ENCODE results near the gene RITA1.
"Not testable (repeated sequence)": the region's sequence is repeated elsewhere in the genome, so short reads cannot be mapped to it uniquely, and the experiment has no call there.

The RITA1 gene

DNA sequence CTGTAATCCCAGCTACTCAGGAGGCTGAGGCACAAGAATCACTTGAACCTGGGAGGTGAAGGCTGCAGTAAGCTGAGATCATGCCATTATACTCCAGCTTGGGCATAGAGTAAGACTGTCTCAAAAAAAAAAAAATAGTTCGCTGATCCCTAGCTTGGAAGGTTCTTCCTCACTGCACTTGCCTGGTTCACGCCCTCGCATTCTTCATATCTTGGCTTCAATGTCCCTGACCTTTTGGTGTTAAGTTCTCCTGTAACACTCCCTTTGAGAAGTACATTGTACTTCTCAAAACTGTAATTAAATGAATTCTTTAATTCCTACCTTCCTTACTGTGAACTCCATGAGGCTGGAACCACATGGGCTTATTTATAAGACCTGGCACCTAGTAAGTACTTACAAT lies 19.3 kb downstream of the RITA1 start:
- no peak for DNase-seq

DNA sequence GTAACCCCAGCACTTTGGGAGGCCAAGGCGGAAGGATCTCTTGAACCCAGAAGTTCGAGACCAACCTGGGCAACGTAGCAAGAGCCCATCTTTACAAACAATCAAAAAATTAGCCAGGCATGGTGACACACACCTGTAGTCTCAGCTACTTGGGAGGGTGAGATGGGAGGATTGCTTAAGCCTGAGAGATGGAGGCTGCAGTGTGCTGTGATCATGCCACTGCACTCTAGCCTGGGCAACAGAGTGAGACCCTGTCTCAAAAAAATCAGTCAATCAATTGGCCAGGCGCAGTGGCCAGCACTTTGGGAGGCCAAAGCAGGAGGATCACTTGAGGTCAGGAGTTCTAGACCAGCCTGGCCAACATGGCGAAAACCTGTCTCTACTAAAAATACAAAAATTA lies 21.3 kb downstream of the RITA1 start:
- not testable (repeated sequence) for DNase-seq

DNA sequence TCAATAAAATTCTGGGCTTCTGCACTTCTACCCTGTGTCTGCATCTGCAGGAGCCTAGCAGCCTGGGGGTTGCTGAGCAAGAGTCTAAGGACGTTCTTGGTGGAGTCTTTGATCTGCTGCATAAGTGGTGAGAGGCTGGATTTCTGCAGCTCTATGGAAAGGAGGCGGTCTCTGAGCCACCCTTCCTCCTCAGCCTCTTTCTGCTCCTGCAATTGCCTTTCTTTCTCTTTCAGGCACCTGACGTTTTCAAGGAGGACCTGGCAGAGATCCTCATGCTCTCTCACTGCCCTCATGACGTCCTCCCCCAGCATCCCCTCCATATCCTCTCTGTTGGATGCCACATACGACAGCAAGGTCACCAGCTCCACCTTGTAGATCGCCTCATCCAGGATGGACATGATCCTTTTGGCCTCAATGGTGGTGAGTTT lies 22.1 kb downstream of the RITA1 start:
- no peak for DNase-seq

DNA sequence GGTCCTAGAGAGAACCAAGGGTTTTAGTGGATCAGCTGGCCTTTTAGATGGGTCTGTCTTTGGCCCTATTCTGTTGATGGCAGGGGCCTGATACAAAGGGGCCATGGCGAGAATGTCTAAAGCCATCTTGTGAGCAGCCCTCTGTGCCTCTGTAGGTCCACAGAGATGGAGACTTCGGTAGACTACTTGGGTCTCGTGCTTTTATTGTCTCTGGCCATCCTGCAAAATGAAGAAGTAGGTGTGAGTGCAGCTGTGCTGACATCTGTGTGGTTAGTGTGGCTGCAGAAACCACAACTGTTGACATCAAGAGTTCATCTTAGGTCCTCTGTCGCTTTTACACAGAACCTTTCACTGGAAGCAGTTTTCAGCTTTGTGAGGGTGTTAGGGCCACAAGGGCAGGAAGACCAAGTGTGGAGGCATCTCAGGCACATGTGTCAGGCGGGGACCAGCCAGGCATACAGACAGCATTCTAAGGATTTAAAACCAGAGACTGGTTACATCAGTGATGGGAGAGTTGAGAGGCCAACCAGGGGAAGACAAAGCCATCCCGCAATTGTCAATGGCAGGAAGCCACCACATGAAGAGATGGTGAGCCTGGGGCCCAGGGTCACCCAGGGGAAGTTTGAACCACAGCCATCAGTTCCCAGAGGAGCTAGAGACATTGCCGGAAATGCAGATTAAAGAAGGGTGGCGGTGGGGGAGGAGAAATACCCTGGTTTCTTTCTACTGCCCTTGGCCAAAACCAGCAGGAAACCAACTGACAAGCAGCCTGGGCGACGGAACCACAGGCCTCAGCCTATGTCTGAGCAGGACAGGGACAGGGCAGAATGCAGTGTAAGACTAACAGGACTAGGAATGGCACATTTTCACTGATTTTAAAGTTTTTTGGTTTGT lies 22.8 kb downstream of the RITA1 start:
- peak; percentile 68 for DNase-seq

DNA sequence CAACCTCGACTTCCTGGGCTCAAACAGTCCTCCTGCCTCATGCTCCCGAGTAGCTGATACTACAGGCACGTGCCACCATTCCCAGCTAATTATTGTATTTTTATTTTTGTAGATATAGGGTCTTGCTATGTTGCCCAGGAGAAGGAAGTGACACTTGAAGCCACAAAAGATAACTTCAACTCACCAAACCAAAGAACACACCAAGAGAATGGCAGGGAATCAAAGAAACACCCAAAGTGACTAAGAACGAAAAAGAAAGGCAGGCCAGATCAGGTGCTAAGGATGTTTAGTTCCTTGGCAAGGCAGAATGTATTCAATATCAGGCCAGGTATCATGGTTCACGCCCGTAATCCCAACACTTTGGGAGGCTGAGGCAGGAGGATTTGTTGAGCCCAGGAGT lies 25.6 kb downstream of the RITA1 start:
- no peak for DNase-seq

DNA sequence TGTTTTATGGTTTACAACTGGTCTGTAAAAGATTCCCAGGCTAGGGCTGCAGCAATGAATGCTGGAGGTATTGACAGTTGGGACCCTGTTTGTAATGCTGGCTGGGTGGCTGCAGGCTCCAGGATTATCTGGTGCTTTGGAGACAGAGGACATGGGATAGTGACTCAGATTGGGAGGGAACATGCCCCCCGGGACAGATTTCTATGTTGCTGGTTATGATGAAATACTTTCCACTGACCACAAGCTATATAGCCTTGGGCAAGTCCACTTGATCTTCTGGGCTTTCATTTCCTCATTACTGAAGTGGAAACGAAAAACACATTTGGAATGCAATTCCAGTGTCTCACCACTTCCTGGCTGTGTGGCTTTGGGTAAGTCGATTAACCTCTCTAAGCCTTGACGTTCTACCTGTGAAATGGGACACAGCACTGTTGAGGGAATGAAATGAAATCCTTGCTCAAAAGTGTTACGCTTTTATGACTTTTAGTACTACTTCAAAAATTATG lies 29.4 kb downstream of the RITA1 start:
- DNase-seq: no peak

DNA sequence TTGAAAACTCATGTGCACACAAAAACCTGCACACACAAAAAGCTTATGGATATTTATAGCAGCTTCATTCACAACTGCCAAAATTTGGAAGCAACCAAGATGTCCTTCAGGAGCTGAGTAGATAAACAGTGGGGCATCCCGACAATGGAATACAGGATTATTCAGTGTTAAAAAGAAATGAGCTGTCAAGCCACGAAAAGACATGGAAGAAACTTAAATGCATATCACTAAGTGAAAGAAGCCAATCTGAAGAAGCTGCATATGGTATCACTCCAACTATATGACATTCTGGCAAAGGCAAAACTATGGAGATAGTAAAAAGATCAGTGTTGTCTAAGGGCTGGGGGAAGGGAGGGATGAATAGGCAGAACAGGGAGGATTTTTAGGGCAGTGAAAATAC lies 30.5 kb downstream of the RITA1 start:
- DNase-seq: no peak

DNA sequence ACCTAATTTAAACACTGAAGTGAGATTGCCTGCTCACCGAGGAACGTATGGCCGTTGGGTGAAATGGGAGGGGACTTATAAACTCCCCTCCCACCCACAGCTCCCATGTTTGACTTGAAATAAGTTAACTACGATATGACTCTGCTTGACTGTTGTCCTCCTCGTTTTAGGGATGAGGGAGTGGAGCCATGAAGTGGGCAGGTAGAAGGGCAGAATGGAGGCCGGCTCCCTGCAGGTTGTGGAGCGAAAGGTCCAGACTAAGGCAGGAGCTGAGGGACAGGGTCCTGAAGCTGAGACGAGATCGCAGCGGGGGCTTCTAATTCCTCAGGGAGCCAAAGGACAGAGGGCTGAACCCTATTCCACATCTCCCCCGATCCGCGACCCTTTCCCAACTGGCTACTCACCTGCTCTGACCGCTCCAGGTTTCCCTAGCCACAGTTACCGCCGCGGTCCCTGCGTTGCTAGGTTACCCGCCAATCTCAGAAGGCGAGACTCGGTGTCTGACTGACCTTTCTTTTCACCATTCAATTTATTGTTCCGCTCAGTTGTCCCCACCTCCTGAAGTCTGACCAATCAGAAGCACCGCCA lies 35.2 kb downstream of the RITA1 start:
- DNase-seq: no peak

DNA sequence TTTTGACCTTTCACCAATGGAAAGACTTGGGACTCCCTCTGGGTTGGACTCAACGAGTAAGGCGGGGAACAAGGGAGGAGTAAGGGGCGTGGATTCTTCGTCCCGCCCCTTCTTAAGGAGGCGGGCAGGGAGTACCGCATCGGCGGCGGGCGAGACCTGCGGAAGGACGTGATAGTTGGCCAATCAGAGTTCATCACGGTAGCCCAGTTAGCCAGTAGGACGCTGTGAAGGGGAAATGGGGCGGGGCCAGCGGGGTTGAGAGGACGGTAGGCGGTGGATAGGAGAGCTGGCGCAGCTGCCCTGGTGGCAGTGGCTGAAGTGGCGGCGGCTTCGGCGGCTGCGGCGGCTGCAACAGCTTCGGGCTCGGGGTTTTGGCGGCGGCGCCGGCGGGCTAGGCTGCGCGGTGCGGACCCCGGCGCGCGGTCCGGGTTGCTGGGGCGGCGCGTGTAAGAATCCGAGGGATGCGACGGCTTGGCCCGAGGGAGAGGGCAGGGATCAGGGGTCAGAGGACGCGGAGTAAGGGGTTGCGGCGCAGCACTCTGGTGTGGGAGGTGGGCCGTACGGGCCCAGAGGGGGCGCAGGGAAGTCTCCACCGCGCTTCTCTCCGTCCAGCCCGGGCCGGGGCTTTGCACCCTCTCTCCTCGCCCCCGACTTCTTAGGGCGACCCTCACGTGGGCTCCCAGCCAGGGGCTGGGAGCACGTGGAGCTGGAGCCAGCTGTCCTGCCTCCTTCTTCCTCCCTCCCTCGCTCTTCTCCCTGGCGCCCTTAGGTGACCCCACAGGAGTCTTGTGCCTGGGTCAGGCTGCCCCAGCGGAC lies 35.9 kb downstream of the RITA1 start, which contains the start of gene TPCN1:
Gene TPCN1, plus strand, starts transcription at position 284 of the 816 bp plus-strand sequence. CDS start 5,389 bp downstream, outside the sequence.
- DNase-seq: peak; percentile 100

DNA sequence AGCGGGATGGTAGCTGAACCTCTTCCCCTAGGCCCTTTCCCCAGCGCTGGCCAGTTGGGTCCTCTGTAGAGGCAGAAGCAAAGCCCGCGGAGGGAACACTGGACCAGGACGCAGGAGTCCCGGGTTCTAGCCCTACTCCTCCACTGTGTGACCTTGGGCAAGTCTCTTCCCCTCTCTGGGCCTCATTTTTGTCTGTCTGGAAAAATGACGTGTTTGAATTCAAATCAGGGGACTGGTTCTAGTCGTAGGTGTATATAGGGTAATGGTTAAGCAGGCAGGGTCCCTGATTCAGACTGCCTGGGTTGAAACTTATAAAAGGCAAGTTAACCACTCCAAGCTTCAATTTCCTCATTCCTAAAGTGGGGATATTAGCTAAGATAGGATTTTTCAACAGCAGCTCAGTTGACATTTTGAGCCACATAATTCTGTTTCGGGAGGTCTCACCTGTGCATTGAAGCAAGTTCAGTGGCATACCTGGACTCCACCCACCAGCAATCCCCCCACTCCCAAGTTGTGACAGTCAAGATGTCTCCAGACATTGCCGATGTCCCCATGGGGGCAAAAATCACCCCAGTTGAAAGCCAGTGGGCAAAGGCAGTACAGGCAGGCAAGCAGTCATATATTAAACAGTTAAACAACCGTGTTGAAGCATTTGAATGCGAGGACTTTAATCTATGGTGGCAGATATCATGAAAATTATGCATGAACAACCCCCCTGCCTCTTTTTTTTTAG lies 36.6 kb downstream of the RITA1 start:
- peak; percentile 45 for DNase-seq

DNA sequence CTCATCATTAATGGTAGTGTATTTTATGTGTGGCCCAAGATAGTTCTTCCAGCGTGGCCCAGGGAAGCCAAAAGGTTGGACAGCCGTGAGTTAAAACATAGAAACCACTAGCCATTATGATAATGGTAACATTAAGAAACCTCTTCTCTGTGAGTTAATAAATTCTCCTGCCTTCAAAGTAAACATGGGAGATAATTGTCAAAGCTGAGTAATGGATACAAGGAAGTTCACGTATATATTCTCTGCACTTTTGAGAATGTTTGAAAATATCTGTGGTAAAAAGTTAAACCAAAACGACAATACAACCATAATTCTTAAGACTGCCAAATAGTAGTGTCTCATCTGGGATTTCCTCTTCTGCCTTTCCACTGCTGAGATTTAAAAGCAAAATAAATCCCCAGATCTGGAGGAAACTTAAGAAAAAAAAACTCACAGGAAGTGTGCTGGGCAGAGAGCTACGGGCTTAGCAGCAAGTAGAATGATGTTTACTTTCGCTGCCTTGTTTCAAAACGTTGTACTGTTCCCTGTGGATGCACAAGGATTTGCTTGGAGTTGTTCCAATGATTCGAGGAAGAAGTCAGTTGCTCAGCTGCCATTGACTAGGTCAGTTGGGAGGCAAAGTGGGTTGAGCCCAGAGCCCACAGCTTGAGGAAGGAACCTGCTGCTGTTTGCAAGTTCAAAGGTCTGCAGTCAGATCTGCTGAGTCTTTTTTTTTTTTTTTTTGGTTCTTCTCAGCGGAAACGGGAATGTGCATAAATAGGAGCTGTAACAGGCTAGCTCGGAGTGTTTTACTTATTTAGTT lies 37.4 kb downstream of the RITA1 start:
- DNase-seq: peak; percentile 12

DNA sequence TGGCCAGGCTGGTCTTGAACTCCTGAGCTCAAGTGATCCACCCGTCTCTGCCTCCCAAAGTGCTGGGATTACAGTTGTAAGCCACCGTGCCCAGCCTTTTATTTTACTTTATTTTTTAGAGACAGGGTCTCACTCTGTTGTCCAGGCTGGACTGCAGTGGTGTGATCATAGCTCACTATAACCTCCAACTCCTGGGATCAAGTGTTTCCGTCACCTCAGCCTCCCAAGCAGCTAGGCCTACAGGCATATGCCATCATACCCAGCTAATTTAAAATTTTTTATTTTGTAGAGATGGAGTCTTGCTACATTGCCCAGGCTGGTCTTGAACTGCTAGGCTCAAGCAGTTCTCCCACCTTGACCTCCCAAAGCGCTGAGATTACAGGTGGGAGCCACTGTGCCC lies 39.4 kb downstream of the RITA1 start:
- no peak for DNase-seq

DNA sequence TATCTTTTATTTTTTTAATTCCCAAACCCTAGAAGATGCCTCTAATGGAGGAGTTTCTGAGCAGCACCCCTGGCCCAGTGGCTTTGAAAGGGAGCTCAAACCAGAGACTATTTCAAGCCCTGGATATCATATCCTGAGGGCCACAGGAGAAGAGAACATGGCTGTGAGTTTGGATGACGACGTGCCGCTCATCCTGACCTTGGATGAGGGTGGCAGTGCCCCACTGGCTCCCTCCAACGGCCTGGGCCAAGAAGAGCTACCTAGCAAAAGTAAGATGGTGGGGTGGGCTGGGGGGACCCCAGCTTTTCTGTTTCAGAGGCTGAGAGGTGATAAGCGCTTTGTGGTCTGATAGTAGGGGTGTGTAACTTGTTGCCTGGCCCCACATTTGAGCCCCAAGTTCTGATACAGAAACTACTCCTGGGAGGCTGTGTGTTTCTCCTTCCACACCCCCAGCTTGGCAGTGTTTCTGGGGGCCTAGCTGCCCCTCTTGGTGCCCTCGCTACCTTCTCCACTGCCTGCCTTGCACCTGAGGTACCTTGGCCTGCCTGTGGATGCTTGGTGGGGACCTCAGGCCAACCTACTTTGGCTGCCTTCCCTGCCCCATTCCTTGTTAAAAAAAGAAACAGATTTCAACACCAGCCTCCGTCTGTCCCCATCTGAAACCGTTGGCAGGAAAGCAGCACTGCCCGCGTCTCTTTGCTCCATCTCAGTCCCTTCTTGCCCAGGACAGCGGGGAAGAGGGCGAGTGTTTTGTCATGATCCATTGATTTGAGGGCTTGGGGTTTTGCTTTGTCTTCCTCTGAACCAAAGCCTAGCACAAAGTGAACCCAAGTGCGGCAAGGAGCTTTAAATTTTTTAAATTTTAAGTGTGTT lies 41.4 kb downstream of the RITA1 start:
- DNase-seq: no peak

DNA sequence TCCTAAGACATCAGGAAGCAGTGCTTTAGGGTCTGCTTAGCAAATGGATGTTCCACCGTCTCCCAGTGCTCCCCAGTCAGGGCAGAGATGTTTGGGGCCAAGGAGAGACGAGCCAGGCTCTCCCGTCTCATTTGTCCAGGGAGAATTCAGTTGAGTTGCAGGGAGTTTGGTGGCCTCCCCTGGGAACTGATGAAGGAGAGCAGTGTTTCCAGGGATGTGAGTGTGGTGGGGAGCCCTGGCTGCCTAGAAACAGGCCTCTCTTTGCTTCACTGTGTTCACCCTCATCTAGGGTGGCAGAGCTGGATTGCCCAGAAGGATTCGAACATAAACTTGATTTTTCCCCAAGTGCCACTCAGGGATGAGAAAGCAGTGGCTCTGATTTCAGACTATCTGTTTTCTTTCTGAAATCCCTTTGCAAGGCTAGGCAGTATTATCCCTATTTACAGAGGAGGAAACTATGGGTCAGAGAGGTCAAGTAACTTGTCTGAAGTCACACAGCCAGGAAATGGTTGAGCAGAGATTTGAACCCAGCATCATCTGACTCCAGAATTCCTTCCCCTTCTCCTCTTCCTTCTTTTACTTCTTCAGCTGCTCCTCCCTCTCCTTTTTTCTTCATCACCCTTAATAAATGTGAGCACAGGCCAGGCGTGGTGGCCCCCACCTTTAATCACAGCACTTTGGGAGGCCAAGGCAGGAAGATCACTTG lies 42.3 kb downstream of the RITA1 start:
- DNase-seq: no peak

DNA sequence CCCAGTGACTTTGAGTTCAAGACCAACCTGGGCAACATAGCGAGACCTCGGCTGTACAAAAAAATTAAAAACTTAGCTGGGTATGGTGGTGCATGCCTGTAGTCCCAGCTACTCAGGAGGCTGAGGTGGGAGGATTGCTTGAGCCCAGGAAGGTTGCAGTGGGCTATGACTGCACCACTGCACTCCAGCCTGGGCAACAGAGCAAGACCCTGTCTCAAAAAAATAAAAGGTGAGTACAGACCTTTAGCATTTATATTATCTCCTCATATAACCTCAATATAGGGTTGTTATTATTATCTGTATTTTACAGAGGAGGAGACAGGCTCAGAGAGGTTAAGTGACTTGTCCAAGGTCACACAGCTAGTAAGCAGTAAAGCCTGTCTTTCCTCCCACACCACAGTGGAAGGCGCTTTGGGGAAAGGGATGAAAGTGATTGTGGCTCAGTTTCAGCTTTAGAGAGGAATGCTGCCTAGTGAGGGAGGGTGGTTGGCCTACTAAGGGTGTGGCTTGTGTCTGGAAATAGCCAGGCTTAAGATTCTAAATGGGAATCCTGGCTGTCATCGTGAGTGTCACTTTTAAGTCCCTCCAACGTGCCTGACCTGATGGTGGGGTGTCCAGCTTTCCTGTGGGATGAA lies 43.0 kb downstream of the RITA1 start:
- DNase-seq: no peak

DNA sequence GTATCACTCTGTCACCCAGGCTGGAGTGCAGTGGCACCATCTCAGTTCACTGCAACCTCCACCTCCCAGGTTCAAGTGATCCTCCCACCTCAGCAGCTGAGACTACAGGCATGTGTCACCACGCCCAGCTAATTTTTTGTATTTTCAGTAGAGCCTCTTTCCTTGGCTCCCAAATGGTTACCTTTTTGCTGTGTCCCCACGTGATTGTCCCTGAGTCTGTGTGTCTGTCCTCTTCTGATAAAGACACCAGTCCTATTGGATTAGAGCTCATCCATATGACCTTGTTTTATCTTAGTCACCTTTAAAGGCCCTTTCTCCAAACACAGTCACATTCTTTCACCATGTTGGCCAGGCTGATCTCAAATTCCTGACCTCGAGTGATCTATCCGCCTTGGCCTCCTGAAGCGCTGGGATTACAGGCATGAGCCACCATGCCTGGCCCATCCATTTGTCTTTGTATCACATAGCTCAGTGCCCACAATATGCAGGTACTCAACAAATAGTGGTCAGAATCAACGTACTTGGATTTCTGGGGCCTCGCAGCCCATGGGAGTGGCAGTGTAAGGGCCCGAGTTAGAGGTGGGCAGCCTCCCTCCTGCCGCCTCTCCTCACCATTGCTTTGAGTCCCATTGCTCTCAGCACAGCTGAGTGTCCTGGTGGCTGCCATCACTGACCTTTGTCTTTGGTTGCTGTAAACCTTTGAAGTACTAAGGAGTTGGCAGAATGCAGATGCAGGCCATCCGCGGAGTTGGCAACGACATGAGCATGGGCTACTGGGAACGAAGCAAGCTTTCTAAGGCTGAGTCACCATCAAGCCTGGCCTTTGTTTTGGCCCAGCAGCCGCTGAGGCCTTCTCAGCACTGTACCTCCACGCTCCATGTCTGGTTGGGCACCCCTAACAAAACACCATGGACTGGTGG lies 45.1 kb downstream of the RITA1 start:
- peak; percentile 27 for DNase-seq

DNA sequence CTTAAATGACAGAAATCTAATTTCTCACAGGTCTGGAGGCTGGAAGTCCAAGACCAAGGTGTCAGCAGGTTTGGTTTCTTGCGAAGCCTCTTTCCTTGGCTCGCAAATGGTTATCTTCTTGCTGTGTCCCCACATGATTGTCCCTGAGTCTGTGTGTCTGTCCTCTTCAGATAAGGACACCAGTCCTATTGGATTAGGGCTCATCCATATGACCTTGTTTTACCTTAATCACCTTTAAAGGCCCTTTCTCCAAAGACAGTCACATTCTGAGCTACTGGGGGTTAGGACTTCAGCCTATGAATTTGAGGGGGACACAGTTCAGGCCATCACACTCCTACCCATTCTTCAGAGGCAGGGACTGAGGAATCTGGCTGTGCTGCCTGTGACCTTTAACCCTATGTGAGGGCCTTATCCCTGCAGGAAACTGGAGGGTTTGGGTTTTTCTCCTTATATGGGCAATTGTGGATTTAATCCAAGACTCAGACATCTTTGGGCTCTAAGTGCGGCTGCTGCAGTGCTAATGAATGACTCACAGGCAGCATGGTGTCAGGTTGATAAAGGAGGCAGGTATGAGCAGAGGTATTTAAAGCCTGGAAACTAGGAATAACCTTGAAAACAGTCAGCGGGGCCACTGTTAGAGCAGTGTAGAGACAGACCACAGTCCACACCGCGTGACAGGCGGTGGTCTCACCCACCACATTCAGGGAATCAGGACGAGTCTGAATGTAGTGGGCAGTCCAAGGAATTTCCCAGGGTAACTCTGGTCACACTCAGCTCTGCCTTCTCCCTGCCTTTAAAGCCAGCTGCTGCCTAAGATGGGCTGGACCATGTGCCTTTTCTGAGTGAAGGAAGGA lies 45.9 kb downstream of the RITA1 start:
- no peak for DNase-seq
